Progenitor cell of endocrine pancreas (in vitro differentiated cells): Measurements from ENCODE around the gene ABHD3. TPM values are rescaled to one million over a fixed set of nuclear protein-coding genes. Genes with fewer than 3 reads are reported as not detected.

Source experiments
- DNase-seq: peaks from one replicate; pipeline ENCODE4 v3.0.0; 2021; ENCODE audit warnings: low spot score; ENCODE audit not compliant: unreplicated experiment
- H3K27ac Mint-ChIP-seq: 2 replicates; pipeline ENCODE4 v1.8.0; 2021; ENCODE audit warnings: mild to moderate bottlenecking, moderate library complexity, mixed read lengths
- H3K27me3 Mint-ChIP-seq: 2 replicates; pipeline ENCODE4 v1.8.0; 2021; ENCODE audit warnings: mixed read lengths
- H3K36me3 Mint-ChIP-seq: 2 replicates; pipeline ENCODE4 v1.8.0; 2022; ENCODE audit warnings: mixed read lengths; ENCODE audit not compliant: insufficient read depth
- H3K4me1 Mint-ChIP-seq: 2 replicates; pipeline ENCODE4 v1.8.0; 2021; ENCODE audit warnings: low read depth, mixed read lengths
- H3K4me3 Mint-ChIP-seq: 2 replicates; pipeline ENCODE4 v1.8.0; 2021; ENCODE audit warnings: low read depth, mild to moderate bottlenecking, moderate library complexity, mixed read lengths
- H3K9me3 Mint-ChIP-seq: 2 replicates; pipeline ENCODE4 v1.8.0; 2021; ENCODE audit warnings: low read depth, mixed read lengths
- CTCF ChIP-seq: fragments of 200-600 bp; sonication (generic); IDR thresholded peaks from one replicate; pipeline ENCODE4 v1.5.0; 2021; ENCODE audit warnings: antibody characterized with exemption, mild to moderate bottlenecking; ENCODE audit not compliant: unreplicated experiment
- long read RNA-seq: library from polyadenylated mRNA; unstranded; transcript quantifications from one replicate; pipeline ENCODE4 v2.0.0, GENCODE V29; 2020
- total RNA-seq: library from RNA; stranded (reverse); gene quantifications from 2 replicates; pipeline ENCODE4 v1.2.1, GENCODE V29; 2021

The ABHD3 gene
- total RNA-seq = 19.8 and 21.1 TPM in 2 replicates
- long read RNA-seq, transcript ABHD3-201 (9 exons, 2,064 nt) = major isoform, 85 of 115 reads
- long read RNA-seq, partial matches to known transcripts = 6 of 115 reads
- long read RNA-seq, other reads (novel, unspliced or antisense) = 21 of 115 reads

GRCh38 chr18:21704603-21705364, at the start of gene ABHD3:
Gene ABHD3, minus strand, starts transcription at chr18:21704774. Its CDS starts 109 bp downstream, at chr18:21704665.
- H3K27ac Mint-ChIP-seq = peak within 1 kb of the TSS; percentile 94
- peak; percentile 30 for TF ChIP-seq CTCF
- H3K36me3 Mint-ChIP-seq = peaks cover 9% of the 10 kb centered on the region
- DNase-seq = peak; percentile 87
- peaks cover 4% of the 10 kb centered on the region for H3K9me3 Mint-ChIP-seq
- H3K4me1 Mint-ChIP-seq = peaks cover 9% of the 10 kb centered on the region
- H3K4me3 Mint-ChIP-seq = peak within 1 kb of the TSS; percentile 85
- H3K27me3 Mint-ChIP-seq = no peaks in the 10 kb centered on the region

GRCh38 chr18:21747764-21748693, 43.5 kb upstream of the ABHD3 start:
- Mint-ChIP-seq H3K36me3 (peaks cover 3% of the 10 kb centered on the region), H3K4me3 (no peak overlapping the region), H3K9me3 (no peaks in the 10 kb centered on the region), H3K27me3 (no peaks in the 10 kb centered on the region), H3K27ac (no peak overlapping the region), H3K4me1 (peaks cover 28% of the 10 kb centered on the region)
- DNase-seq = no peak
- no peak for TF ChIP-seq CTCF

GRCh38 chr18:21747268-21747667, 42.7 kb upstream of the ABHD3 start:
- Mint-ChIP-seq H3K27me3 (no peaks in the 10 kb centered on the region), H3K27ac (no peak overlapping the region), H3K36me3 (peaks cover 3% of the 10 kb centered on the region), H3K9me3 (no peaks in the 10 kb centered on the region), H3K4me1 (peaks cover 30% of the 10 kb centered on the region), H3K4me3 (no peak overlapping the region)
- DNase-seq = no peak
- TF ChIP-seq CTCF = no peak

- H3K4me1 Mint-ChIP-seq = peaks cover 33% of the 10 kb centered on the region
- H3K4me3 Mint-ChIP-seq = no peak overlapping the region
- no peaks in the 10 kb centered on the region for H3K36me3 Mint-ChIP-seq
- no peaks in the 10 kb centered on the region for H3K27me3 Mint-ChIP-seq
- no peak for DNase-seq
- H3K27ac Mint-ChIP-seq = no peak overlapping the region
- no peaks in the 10 kb centered on the region for H3K9me3 Mint-ChIP-seq
- TF ChIP-seq CTCF = no peak
These were observed 40.7 kb upstream of the ABHD3 start for GRCh38 chr18:21745231-21745630.
